HG03520 (cell line): ENCODE measurements around the gene CDT1.

Experiments
- ATAC-seq: cut with Tn5 transposase; IDR thresholded peaks from one replicate; pipeline ENCODE4 v1.9.1; 2021; ENCODE audit warnings: mild to moderate bottlenecking, moderate library complexity; ENCODE audit not compliant: unreplicated experiment

The CDT1 gene

GRCh38 chr16:88803264-88803987, at the start of gene CDT1:
TSS of gene CDT1 (plus strand) at chr16:88803789. CDS start at chr16:88803832, 43 bp downstream.
- peak; percentile 58 for ATAC-seq

GRCh38 chr16:88754109-88754911, 49.3 kb upstream of the CDT1 start:
- no peak for ATAC-seq

- ATAC-seq: no peak
These were observed 48.5 kb upstream of the CDT1 start for GRCh38 chr16:88754912-88755744.

- no peak for ATAC-seq
These were observed 47.7 kb upstream of the CDT1 start for GRCh38 chr16:88755745-88756443.

- no peak for ATAC-seq
These were observed 45.2 kb upstream of the CDT1 start for GRCh38 chr16:88758227-88758943.

- ATAC-seq: no peak
These were observed 44.7 kb upstream of the CDT1 start for GRCh38 chr16:88758944-88759244.

- ATAC-seq: no peak
These were observed 44.2 kb upstream of the CDT1 start for GRCh38 chr16:88759245-88759975.

GRCh38 chr16:88759976-88760350, 43.6 kb upstream of the CDT1 start:
- ATAC-seq: no peak

- no peak for ATAC-seq
These were observed 43.0 kb upstream of the CDT1 start for GRCh38 chr16:88760424-88761142.

GRCh38 chr16:88761143-88761534, 42.5 kb upstream of the CDT1 start:
- no peak for ATAC-seq

- ATAC-seq: no peak
These were observed 41.8 kb upstream of the CDT1 start for GRCh38 chr16:88761830-88762229.

- ATAC-seq: no peak
These were observed 41.2 kb upstream of the CDT1 start for GRCh38 chr16:88762258-88762870.

GRCh38 chr16:88762941-88763340, 40.6 kb upstream of the CDT1 start:
- no peak for ATAC-seq

- no peak for ATAC-seq
These were observed 40.0 kb upstream of the CDT1 start for GRCh38 chr16:88763502-88764053.

- no peak for ATAC-seq
These were observed 39.5 kb upstream of the CDT1 start for GRCh38 chr16:88764080-88764479.

GRCh38 chr16:88764913-88765349, 38.7 kb upstream of the CDT1 start:
- no peak for ATAC-seq

- ATAC-seq: no peak
These were observed 36.6 kb upstream of the CDT1 start for GRCh38 chr16:88766975-88767374.

- ATAC-seq: no peak
These were observed 36.0 kb upstream of the CDT1 start for GRCh38 chr16:88767546-88768070.
